NCI-H1105 (cell line): ENCODE results near the gene CNKSR3.

Experiments
- DNase-seq: peaks from one replicate; lab custom pipeline; 2025; lab: John Stamatoyannopoulos, UW

CNKSR3 gene

GRCh38 chr6:154347981-154348380 is 162.5 kb downstream of the CNKSR3 start:
- DNase-seq, result no peak

GRCh38 chr6:154345811-154346210 is 164.7 kb downstream of the CNKSR3 start:
- DNase-seq, result no peak

GRCh38 chr6:154343473-154344308 is 166.8 kb downstream of the CNKSR3 start:
- no peak for DNase-seq

GRCh38 chr6:154341871-154342270 is 168.6 kb downstream of the CNKSR3 start:
- no peak for DNase-seq

- no peak for DNase-seq
Observed at GRCh38 chr6:154341336-154341735, 169.1 kb downstream of the CNKSR3 start.
